IPS-18a (cell line): ENCODE data around the gene GLI3.
A peak's percentile ranks its signal among the peaks of the same experiment; 100 is the strongest.

Experiments used
- H3K27ac ChIP-seq: one replicate; pipeline ENCODE4 v1.5.1; 2013; ENCODE audit warnings: low read length
- H3K27me3 ChIP-seq: one replicate; pipeline ENCODE4 v1.6.1; 2013; ENCODE audit warnings: mild to moderate bottlenecking, low read length; ENCODE audit not compliant: control insufficient read depth, insufficient read depth
- H3K36me3 ChIP-seq: one replicate; pipeline ENCODE4 v1.6.1; 2013; ENCODE audit warnings: low read depth, low read length; ENCODE audit not compliant: control insufficient read depth
- H3K4me1 ChIP-seq: one replicate; pipeline ENCODE4 v1.6.1; 2013; ENCODE audit warnings: low read depth, low read length; ENCODE audit not compliant: control insufficient read depth
- H3K4me3 ChIP-seq: one replicate; pipeline ENCODE4 v1.5.1; 2013; ENCODE audit warnings: low read length
- H3K9ac ChIP-seq: one replicate; pipeline ENCODE4 v1.6.1; 2013; ENCODE audit warnings: mild to moderate bottlenecking, low read length, moderate library complexity
- H3K9me3 ChIP-seq: one replicate; pipeline ENCODE4 v1.6.1; 2013; ENCODE audit warnings: low read depth, low read length; ENCODE audit not compliant: control insufficient read depth

The GLI3 gene

DNA sequence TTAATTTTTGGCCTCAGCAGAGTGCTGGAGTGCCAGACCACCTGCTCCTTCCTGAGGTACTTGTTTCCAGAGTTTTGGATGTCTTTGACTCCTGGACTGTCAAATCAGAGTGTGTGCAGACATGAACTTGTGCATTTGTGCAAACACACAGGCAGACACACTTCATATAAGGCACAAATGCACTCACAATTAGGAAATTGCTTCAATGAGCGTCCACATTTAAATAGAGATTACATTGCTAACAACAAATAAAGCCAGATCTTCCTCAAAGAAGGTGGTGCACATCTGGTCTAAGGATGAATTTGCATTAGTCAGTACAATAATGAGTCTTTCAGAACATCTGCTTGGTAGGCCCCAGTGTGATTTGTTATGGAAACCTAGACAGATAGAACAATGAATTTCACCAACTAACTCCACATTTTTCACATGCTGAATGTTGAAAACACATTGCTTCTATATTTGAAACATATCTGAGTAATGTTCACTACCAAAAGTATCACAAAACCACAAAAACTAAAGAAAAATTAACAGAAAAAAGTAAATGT lies 267.4 kb downstream of the GLI3 start:
- peaks cover 12% of the 10 kb centered on the region for H3K36me3 ChIP-seq
- no peaks in the 10 kb centered on the region for H3K27me3 ChIP-seq

DNA sequence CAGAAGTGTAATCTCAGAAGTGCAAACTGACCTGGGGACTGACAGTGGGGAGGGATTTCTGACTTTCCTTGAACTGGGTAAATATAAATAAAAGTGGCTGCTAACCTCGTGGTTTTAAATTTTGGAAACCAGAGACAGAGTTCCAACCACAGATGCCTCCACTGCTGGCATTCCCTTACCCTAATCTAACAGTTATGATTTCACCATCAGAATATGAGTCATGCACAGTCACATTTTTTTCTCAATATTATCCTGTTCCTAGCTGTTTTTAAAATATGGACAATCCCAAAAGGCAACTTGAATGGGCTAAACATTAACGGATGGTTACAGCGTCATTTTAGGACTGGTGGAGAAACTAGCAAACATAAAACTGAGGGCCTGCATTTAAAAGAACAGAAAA lies 269.9 kb downstream of the GLI3 start:
- H3K36me3 ChIP-seq = peaks cover 11% of the 10 kb centered on the region
- no peaks in the 10 kb centered on the region for H3K9me3 ChIP-seq

More for the DNA sequence above, 267.4 kb downstream of the GLI3 start:
- Histone ChIP-seq H3K9ac (no peak overlapping the region), H3K9me3 (no peaks in the 10 kb centered on the region), H3K4me1 (no peaks in the 10 kb centered on the region), H3K27ac (no peak overlapping the region), H3K4me3 (no peak overlapping the region)

GRCh38 chr7:41965951-41966505 lies 271.0 kb downstream of the GLI3 start:
- Histone ChIP-seq H3K27me3 (no peaks in the 10 kb centered on the region), H3K36me3 (peaks cover 11% of the 10 kb centered on the region), H3K4me1 (no peaks in the 10 kb centered on the region), H3K9me3 (no peaks in the 10 kb centered on the region), H3K9ac (no peak overlapping the region), H3K4me3 (no peak overlapping the region), H3K27ac (no peak overlapping the region)

More for the DNA sequence above, 269.9 kb downstream of the GLI3 start:
- H3K27me3 ChIP-seq = no peaks in the 10 kb centered on the region
- no peak overlapping the region for H3K9ac ChIP-seq
- no peak overlapping the region for H3K27ac ChIP-seq
- H3K4me1 ChIP-seq = no peaks in the 10 kb centered on the region
- no peak overlapping the region for H3K4me3 ChIP-seq

GRCh38 chr7:41964849-41965745 lies 271.9 kb downstream of the GLI3 start:
- Histone ChIP-seq H3K4me3 (no peak overlapping the region), H3K4me1 (no peaks in the 10 kb centered on the region), H3K36me3 (peaks cover 11% of the 10 kb centered on the region), H3K9me3 (no peaks in the 10 kb centered on the region), H3K9ac (no peak overlapping the region), H3K27me3 (no peaks in the 10 kb centered on the region), H3K27ac (no peak overlapping the region)

DNA sequence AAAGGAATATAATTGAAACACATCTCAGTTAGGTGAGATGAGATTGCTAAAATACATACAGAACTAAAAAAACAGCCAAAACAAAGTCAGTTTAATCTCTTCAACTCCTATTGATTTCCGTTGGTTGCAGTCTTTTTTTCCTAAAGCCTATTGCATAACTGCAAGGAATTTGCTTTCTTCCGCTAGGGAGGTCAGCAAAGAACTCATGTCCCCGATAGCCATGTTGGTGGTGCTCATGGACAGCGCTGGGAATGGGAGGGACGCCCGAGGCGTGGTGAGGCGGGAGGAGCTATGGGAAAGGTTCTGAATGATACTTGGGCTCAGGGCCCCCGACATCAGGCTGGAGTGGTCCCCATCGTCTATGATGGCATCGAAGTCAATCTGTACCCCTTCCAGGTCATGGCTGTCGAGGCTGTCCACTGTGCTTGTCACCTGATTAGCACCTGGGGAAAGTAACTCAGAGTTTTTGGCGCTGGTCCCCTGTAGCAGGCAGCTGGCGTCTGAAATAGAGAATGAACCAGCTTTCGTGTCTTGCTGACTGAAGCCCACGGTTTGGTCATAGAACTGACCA lies 272.7 kb downstream of the GLI3 start:
- H3K27me3 ChIP-seq = no peaks in the 10 kb centered on the region
- H3K9me3 ChIP-seq = no peaks in the 10 kb centered on the region

DNA sequence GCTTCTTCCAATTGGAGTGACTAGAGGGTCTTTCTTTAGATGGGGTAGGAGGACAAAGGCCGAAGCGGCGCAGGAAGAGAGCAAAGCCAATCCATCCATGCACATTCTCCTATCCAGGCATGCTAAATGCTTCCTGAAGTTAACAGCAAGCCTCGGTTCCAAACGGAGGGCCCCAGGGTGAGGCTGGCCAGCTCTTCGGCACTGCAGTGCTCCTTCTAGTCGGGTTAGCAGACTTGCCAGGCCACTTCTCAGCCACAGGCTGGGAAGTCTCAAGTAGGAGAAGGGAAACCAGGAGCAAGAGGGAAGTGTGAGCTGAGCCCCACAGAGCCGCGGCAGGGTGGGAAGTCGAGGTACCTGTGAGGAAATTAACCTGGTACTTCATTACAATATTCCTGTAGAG lies 280.3 kb downstream of the GLI3 start:
- Histone ChIP-seq H3K27ac (no peak overlapping the region), H3K9me3 (no peaks in the 10 kb centered on the region), H3K27me3 (no peaks in the 10 kb centered on the region), H3K36me3 (no peaks in the 10 kb centered on the region), H3K9ac (no peak overlapping the region), H3K4me1 (peaks cover 14% of the 10 kb centered on the region), H3K4me3 (no peak overlapping the region)

More for the DNA sequence above, 272.7 kb downstream of the GLI3 start:
- no peak overlapping the region for H3K27ac ChIP-seq
- no peaks in the 10 kb centered on the region for H3K4me1 ChIP-seq
- no peak overlapping the region for H3K4me3 ChIP-seq
- peaks cover 11% of the 10 kb centered on the region for H3K36me3 ChIP-seq
- H3K9ac ChIP-seq = no peak overlapping the region

- no peaks in the 10 kb centered on the region for H3K36me3 ChIP-seq
- H3K9me3 ChIP-seq = no peaks in the 10 kb centered on the region
- H3K27ac ChIP-seq = no peak overlapping the region
- H3K27me3 ChIP-seq = no peaks in the 10 kb centered on the region
- H3K9ac ChIP-seq = no peak overlapping the region
- peaks cover 14% of the 10 kb centered on the region for H3K4me1 ChIP-seq
- no peak overlapping the region for H3K4me3 ChIP-seq
Measured at GRCh38 chr7:41955893-41956675, 280.9 kb downstream of the GLI3 start.

DNA sequence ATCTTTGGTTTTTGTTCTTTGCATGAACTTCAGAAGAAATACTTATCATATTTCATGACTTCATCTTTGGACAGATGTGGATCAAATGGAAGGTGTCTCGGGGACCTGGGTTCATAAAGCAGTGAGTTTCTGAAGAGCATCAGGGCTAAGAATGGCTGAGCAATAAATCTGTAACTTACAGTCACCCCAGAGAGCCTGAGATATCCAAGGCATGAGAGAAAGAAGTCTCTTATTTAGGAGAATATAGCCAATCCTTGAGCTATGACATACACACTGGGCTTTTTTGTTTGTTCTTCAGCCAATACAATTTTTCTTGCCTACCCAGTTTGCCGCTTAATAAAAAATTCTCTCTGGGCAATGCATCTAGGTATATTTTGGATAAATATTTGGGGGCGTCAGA lies 281.6 kb downstream of the GLI3 start:
- H3K4me1 ChIP-seq = peaks cover 14% of the 10 kb centered on the region
- no peak overlapping the region for H3K9ac ChIP-seq
- H3K36me3 ChIP-seq = no peaks in the 10 kb centered on the region
- no peak overlapping the region for H3K4me3 ChIP-seq
- no peak overlapping the region for H3K27ac ChIP-seq
- H3K27me3 ChIP-seq = no peaks in the 10 kb centered on the region
- H3K9me3 ChIP-seq = no peaks in the 10 kb centered on the region

DNA sequence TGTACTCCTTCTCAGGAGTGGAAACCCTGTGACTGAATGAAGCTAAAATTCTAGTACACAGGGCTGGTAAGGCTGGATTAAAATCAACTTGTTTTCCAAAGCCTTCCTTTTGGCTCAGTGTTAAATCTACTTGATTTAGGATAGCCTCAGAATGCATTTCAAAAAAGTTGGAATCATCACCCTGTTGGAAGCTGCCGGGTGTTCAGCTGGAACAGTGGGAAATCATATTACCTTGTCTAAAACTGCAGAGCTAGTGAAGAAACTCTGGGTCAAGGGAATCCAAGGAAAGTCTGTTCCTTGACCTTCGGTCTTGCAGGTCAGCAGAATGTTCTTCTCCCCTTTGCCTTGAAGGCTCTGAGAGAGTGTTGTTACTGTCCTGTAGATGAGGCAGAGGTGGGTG lies 282.0 kb downstream of the GLI3 start:
- Histone ChIP-seq H3K4me3 (no peak overlapping the region), H3K27me3 (no peaks in the 10 kb centered on the region), H3K9me3 (no peaks in the 10 kb centered on the region), H3K4me1 (peaks cover 16% of the 10 kb centered on the region), H3K27ac (no peak overlapping the region), H3K9ac (no peak overlapping the region), H3K36me3 (no peaks in the 10 kb centered on the region)

DNA sequence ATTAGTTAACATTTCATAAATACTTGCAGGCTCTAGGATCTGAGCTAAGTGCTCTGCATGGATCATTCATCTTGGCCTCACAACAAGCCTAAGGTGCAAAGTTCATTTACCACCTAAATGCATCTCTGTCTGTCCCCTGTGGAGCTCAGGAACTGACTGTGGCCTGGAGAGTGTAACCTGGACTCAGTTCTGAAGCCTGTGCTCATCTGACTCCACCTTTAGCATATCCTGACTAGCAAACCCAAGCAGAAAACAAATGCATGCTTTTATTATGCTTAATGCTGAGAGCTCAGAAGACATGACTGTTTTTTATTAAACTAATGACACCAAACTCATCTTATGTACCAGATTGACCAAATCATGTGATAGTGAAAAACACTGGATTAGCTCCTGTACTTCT lies 288.5 kb downstream of the GLI3 start:
- Histone ChIP-seq H3K36me3 (no peaks in the 10 kb centered on the region), H3K27ac (no peak overlapping the region), H3K4me3 (no peak overlapping the region), H3K4me1 (peaks cover 4% of the 10 kb centered on the region), H3K27me3 (no peaks in the 10 kb centered on the region), H3K9me3 (no peaks in the 10 kb centered on the region), H3K9ac (no peak overlapping the region)

- Histone ChIP-seq H3K9ac (no peak overlapping the region), H3K4me3 (peak overlapping the region; percentile 25), H3K9me3 (no peaks in the 10 kb centered on the region), H3K4me1 (peaks cover 12% of the 10 kb centered on the region), H3K27ac (no peak overlapping the region), H3K36me3 (no peaks in the 10 kb centered on the region), H3K27me3 (peaks cover 18% of the 10 kb centered on the region)
Measured at GRCh38 chr7:41943094-41943577, 293.9 kb downstream of the GLI3 start.
